Tibial artery (tissue), 4 donors: ENCODE measurements around the gene MSANTD2.

ENCODE experiments used
- DNase-seq, 2 donors: peaks; one replicate each; pipeline ENCODE4 v3.0.0-alpha.2; 2019
- H3K27ac ChIP-seq, 2 donors: fragments of 200-600 bp; sonication (generic) in 1 of 2; 1 replicate in 1 of 2; 2 replicates in 1 of 2; pipeline ENCODE4 v1.5.1; 2018 to 2019; ENCODE audit warnings: mild to moderate bottlenecking in 1 of 2
- H3K27me3 ChIP-seq, 2 donors: fragments of 200-600 bp; sonication (generic) in 1 of 2; one replicate each; pipeline versions ENCODE4 v1.5.1 to v1.6.0; 2016 to 2019
- H3K36me3 ChIP-seq, 3 donors: fragments of 200-600 bp; sonication (generic) in 2 of 3; one replicate each; pipeline ENCODE4 v1.5.1; 2016 to 2019; ENCODE audit warnings: mild to moderate bottlenecking in 2 of 3
- H3K4me1 ChIP-seq, 4 donors: fragments of 200-600 bp; sonication (generic) in 2 of 4; 1 replicate in 3 of 4; 2 replicates in 1 of 4; pipeline ENCODE4 v1.5.1; 2016 to 2019
- H3K4me3 ChIP-seq, 2 donors: fragments of 200-600 bp; sonication (generic) in 1 of 2; 1 replicate in 1 of 2; 2 replicates in 1 of 2; pipeline ENCODE4 v1.5.1; 2018 to 2019; ENCODE audit warnings: mild to moderate bottlenecking in 2 of 2
- H3K9me3 ChIP-seq, 3 donors: fragments of 200-600 bp; sonication (generic) in 1 of 3; one replicate each; pipeline ENCODE4 v1.5.1; 2016 to 2019
- CTCF ChIP-seq, 2 experiments: fragments of 200-600 bp in 1 of 2; fragments of 450-650 bp in 1 of 2; IDR thresholded peaks; one replicate each; pipeline ENCODE4 v1.5.1; 2017 to 2019; ENCODE audit warnings: antibody characterized with exemption in 2 of 2, mild to moderate bottlenecking in 1 of 2, moderate library complexity in 1 of 2
- intact Hi-C: fragments of 100-400 bp; cut with DNase I; formaldehyde crosslinking; loops from one replicate; pipeline ENCODE4 v1.15.0; 2023; ENCODE audit warnings: low total_unique reads

Gene MSANTD2

GRCh38 chr11:124807660-124808270, 7.6 kb upstream of the MSANTD2 start:
- intact Hi-C loops, result no loop called here
- no peak for TF ChIP-seq CTCF (IDR thresholded peaks at IDR 0.05)
- no peaks in the 10 kb centered on the region for H3K9me3 ChIP-seq
- H3K4me3 ChIP-seq, result no peak overlapping the region
- H3K27ac ChIP-seq, result no peak overlapping the region
- H3K27me3 ChIP-seq, result no peaks in the 10 kb centered on the region
- H3K36me3 ChIP-seq, result peaks cover 9 to 21% (median 11%) of the 10 kb centered on the region in 3 donors
- no peak for DNase-seq
- no peaks in the 10 kb centered on the region for H3K4me1 ChIP-seq

- H3K27ac ChIP-seq, result no peak overlapping the region
- no peaks in the 10 kb centered on the region for H3K9me3 ChIP-seq
- peaks cover 9 to 21% (median 11%) of the 10 kb centered on the region in 3 donors for H3K36me3 ChIP-seq
- H3K27me3 ChIP-seq, result no peaks in the 10 kb centered on the region
- intact Hi-C loops, result no loop called here
- no peak overlapping the region for H3K4me3 ChIP-seq
- DNase-seq, result no peak
- no peak for TF ChIP-seq CTCF (IDR thresholded peaks at IDR 0.05)
- H3K4me1 ChIP-seq, result no peaks in the 10 kb centered on the region
These were observed 7.0 kb upstream of the MSANTD2 start for GRCh38 chr11:124807201-124807600.

- Histone ChIP-seq H3K4me1 (peaks cover 0 to 8% (median 6%) of the 10 kb centered on the region in 4 donors), H3K27ac (no peak overlapping the region), H3K9me3 (no peaks in the 10 kb centered on the region), H3K4me3 (no peak overlapping the region), H3K27me3 (no peaks in the 10 kb centered on the region), H3K36me3 (peaks cover 9 to 21% (median 11%) of the 10 kb centered on the region in 3 donors)
- DNase-seq, result no peak
- TF ChIP-seq CTCF (IDR thresholded peaks at IDR 0.05), result no peak
- intact Hi-C loops, result loop anchor here (5.0 kb wide), 1 partner anchor 32 kb away; no protein-coding TSS in a partner anchor
These were observed 4.7 kb upstream of the MSANTD2 start for GRCh38 chr11:124804884-124805283.

- H3K4me1 ChIP-seq, result peaks cover 0 to 32% (median 20%) of the 10 kb centered on the region in 4 donors
- no peaks in the 10 kb centered on the region for H3K27me3 ChIP-seq
- no peak for DNase-seq
- no peak for TF ChIP-seq CTCF (IDR thresholded peaks at IDR 0.05)
- H3K4me3 ChIP-seq, result no peak overlapping the region
- H3K36me3 ChIP-seq, result peaks cover 9 to 16% (median 11%) of the 10 kb centered on the region in 3 donors
- intact Hi-C loops, result loop anchor here (5.0 kb wide), 1 partner anchor 36 kb away; no protein-coding TSS in a partner anchor
- peak overlapping the region in 1 of 2 donors; percentile 99 for H3K27ac ChIP-seq
- H3K9me3 ChIP-seq, result no peaks in the 10 kb centered on the region
These were observed 1.6 kb upstream of the MSANTD2 start for GRCh38 chr11:124801636-124802312.

GRCh38 chr11:124801014-124801413, 808 bp upstream of the MSANTD2 start:
- no peaks in the 10 kb centered on the region for H3K27me3 ChIP-seq
- intact Hi-C loops, result loop anchor here (5.0 kb wide), 1 partner anchor 36 kb away; no protein-coding TSS in a partner anchor
- TF ChIP-seq CTCF (IDR thresholded peaks at IDR 0.05), result no peak
- H3K4me3 ChIP-seq, result peak overlapping the region; percentile 98 to 100
- DNase-seq, result no peak
- peaks cover 0 to 37% (median 21%) of the 10 kb centered on the region in 4 donors for H3K4me1 ChIP-seq
- H3K9me3 ChIP-seq, result no peaks in the 10 kb centered on the region
- peaks cover 8 to 9% (median 8%) of the 10 kb centered on the region in 3 donors for H3K36me3 ChIP-seq
- peak overlapping the region; percentile 99 for H3K27ac ChIP-seq
